Measurements from ENCODE around the gene MT1M.
A peak's percentile ranks its signal among the peaks of the same experiment; 100 is the strongest.
"Not testable (repeated sequence)": the region's sequence is repeated elsewhere in the genome, so short reads cannot be mapped to it uniquely, and the experiment has no call there.

MT1M gene

DNA sequence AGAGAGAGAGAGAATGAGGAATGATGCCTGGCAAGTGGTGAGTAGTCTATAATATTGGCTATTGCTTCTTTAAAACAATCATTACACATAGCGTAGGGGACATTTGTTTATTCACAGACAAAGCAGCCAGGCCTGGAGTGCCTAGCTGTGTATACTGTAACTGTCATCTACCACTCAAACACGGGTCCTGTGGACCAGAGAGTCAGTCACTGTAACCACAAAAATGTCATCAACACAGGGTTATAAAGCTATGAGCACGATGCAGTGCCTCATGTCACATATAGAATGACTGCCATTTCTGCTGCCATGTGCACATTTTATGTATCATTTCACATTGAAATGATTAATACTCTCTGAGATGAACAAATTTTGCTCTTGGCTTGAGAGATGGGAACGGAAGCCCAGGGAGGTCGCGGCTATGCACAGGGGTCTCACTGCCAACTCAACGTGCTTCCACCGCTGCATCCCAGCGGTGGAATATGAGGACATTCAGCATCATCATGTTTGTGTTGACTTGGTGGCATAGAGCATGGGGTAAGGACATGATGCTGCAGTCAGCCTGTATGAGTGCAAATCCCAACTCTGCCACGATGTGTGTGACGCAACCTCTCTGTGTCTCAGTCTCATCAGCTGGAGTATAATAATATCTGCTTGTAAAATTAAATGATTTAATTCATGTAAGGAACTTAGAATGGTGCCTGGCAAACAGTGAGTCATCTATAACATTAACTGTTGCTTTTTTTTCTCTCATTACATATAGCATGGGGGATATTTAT, 40.5 kb downstream of the MT1M start:
- no peak for DNase-seq (ENCODE audit: low read depth)
- TF ChIP-seq, protein P1, sequence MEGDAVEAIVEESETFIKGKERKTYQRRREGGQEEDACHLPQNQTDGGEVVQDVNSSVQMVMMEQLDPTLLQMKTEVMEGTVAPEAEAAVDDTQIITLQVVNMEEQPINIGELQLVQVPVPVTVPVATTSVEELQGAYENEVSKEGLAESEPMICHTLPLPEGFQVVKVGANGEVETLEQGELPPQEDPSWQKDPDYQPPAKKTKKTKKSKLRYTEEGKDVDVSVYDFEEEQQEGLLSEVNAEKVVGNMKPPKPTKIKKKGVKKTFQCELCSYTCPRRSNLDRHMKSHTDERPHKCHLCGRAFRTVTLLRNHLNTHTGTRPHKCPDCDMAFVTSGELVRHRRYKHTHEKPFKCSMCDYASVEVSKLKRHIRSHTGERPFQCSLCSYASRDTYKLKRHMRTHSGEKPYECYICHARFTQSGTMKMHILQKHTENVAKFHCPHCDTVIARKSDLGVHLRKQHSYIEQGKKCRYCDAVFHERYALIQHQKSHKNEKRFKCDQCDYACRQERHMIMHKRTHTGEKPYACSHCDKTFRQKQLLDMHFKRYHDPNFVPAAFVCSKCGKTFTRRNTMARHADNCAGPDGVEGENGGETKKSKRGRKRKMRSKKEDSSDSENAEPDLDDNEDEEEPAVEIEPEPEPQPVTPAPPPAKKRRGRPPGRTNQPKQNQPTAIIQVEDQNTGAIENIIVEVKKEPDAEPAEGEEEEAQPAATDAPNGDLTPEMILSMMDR (IDR thresholded peaks at IDR 0.05; ENCODE audit: control insufficient read depth, insufficient read depth, low read depth, low read length, missing control alignments) = no peak
- no peak overlapping the region for H3K4me3 ChIP-seq (ENCODE audit: control insufficient read depth, low read depth, low read length)

DNA sequence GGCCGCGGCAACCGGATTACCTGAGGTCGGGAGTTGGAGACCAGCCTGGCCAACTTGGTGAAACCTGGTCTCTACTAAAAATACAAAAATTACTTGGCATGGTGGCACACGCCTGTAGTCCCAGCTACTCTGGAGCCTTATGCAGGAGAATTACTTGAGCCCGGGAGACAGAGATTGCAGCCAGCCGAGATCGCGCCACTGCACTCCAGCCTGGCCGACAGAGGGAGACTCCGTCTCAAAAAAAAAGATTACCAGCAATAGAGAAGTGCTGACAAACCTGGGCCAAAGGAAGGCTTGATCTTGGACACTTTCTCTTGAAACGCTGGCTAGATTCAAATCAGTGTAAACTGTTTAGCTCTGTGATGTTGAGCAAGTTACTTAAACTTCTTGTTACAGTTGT, 41.5 kb downstream of the MT1M start:
- no peak for DNase-seq (ENCODE audit: low read depth)
- TF ChIP-seq, protein P1 (IDR thresholded peaks at IDR 0.05; ENCODE audit: control insufficient read depth, insufficient read depth, low read depth, low read length, missing control alignments) = peak; percentile 56
- no peak overlapping the region for H3K4me3 ChIP-seq (ENCODE audit: control insufficient read depth, low read depth, low read length)

DNA sequence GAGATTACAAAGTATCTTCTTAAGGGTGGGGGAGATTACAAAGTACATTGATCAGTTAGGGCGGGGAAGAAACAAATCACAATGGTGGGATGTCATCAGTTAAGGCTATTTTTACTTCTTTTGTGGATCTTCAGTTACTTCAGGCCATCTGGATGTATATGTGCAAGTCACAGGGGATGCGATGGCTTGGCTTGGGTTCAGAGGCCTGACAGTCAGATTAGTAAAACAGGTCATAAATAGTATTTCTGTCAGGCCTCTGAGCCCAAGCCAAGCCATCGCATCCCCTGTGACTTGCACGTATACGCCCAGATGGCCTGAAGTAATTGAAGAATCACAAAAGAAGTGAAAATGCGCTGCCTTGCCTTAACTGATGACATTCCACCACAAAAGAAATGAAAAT, 42.1 kb downstream of the MT1M start:
- not testable (repeated sequence) for H3K4me3 ChIP-seq (ENCODE audit: control insufficient read depth, low read depth, low read length); DNase-seq (ENCODE audit: low read depth)

DNA sequence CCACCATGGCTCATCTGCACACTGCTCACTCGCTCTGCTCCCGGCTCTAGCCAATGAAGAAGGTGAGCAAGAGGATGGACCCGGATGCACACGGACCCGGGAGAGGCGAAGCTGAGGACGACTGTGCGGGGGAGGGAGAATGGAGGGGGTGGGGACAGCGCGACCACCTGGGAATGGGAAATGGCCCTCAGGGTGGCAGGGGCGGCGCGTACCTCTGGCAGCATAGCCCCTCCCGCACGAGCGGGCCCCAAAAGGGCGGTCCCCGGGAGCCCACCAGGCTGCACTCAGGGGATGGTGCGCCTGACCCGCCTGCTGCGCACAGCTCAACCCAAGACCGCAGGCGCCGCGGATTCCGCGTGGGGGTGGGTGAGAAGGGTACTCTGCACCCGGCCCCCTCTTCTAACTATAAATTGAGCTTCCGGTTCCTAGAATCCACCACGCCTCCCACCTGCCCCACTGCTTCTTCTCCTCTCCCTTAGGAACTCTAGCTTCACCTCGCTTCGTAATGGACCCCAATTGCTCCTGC, 43.3 kb downstream of the MT1M start:
- H3K4me3 ChIP-seq (ENCODE audit: control insufficient read depth, low read depth, low read length) = no peak overlapping the region
- TF ChIP-seq, protein P1 (IDR thresholded peaks at IDR 0.05; ENCODE audit: control insufficient read depth, insufficient read depth, low read depth, low read length, missing control alignments) = no peak
- no peak for DNase-seq (ENCODE audit: low read depth)

DNA sequence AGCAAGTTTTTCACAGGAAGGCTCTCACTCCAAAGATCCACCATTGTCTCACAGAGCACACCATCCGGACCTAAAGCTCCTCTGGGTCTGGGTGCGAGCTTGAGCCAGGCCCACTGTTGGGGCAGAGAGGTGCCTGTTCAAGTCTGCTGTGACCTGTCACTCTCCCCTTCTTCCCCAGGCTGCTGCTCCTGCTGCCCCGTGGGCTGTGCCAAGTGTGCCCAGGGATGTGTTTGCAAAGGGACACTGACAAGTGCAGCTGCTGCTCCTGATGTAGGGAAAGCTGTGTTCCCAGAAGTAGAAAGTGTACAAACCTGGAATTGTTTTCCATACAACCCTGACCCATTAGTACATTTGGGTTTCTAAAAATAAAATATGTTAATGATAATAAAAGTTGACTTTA, 45.0 kb downstream of the MT1M start:
- TF ChIP-seq, protein P1 (IDR thresholded peaks at IDR 0.05; ENCODE audit: control insufficient read depth, insufficient read depth, low read depth, low read length, missing control alignments) = no peak
- DNase-seq (ENCODE audit: low read depth) = no peak
- no peak overlapping the region for H3K4me3 ChIP-seq (ENCODE audit: control insufficient read depth, low read depth, low read length)

DNA sequence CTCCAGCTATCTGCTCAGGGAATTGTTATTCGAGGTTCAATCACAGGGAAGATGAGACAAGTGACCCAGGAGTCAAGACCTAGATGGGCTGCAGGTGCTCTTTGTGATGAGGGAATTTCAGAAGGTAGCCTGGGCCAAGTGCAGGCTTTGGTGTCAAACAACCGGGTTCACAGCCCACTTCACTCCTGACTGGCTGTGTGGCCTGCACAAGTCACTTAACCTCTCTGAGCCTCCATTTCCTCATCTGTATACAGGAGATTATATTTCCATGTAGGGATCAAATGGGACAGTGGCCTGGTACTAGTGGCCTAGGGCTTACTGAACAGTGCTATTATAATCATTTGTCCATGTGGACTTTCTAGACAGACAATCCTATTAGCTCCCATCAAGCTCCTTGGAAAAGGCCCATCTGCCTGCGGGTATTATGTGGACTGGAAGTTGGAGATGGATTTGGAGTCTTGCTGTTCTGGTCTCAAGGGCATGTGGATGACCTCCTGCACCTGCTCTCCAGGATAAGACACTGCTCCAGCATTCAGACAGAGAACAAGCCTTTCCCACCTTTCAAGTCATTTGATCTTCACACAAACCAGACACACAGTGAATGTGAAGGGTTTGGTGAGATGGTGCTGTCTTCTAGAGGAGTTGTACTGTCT, 46.7 kb downstream of the MT1M start:
- H3K4me3 ChIP-seq (ENCODE audit: control insufficient read depth, low read depth, low read length) = no peak overlapping the region
- TF ChIP-seq, protein P1 (IDR thresholded peaks at IDR 0.05; ENCODE audit: control insufficient read depth, insufficient read depth, low read depth, low read length, missing control alignments) = no peak
- no peak for DNase-seq (ENCODE audit: low read depth)

DNA sequence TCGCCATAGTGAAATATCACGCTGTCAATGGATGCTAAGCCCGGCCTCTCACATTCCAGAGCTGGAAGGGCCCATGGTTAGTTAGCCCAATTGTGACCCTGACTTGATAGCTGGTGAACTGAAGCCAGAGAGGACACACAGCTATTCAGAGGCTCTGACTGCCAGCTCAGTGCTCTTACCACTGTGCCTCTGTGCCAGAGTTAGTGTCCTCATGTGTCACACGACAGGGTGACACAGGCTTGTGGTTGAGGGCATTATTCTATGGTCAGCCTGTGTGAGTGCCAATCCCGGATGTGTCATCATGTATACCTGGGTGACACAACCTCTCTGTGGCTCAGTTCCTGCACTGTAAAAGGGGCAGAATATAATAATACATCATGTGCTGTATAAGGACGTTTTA, 47.4 kb downstream of the MT1M start:
- TF ChIP-seq, protein P1 (IDR thresholded peaks at IDR 0.05; ENCODE audit: control insufficient read depth, insufficient read depth, low read depth, low read length, missing control alignments) = no peak
- no peak for DNase-seq (ENCODE audit: low read depth)
- no peak overlapping the region for H3K4me3 ChIP-seq (ENCODE audit: control insufficient read depth, low read depth, low read length)

Data from AG09309 (cell line).